ENCODE results near the gene MYOD1.

MYOD1 gene

DNA sequence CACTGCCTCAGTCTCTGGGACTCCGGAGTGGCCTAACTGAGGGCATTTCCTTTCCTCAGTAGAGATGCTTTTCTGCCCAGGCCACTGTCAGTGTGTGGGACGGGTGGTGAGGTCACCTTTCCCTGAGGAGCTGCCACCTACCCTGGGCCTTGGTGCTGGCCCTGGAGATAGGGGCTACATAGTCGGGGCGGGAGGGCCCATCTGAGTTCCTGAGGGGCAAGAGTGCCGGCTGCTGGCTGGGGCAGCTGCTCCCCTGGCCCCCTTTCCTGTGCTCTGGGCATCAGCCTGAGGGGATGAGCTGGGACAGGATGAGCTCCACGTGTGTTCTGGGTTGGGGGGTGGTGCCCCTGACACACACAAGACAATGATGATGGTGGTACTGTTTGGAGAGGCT, 20.6 kb downstream of the MYOD1 start:
- FAIRE-seq (no peak), DNase-seq (ENCODE audit: insufficient read length, low spot score) (no peak)
- TF ChIP-seq, protein P1, sequence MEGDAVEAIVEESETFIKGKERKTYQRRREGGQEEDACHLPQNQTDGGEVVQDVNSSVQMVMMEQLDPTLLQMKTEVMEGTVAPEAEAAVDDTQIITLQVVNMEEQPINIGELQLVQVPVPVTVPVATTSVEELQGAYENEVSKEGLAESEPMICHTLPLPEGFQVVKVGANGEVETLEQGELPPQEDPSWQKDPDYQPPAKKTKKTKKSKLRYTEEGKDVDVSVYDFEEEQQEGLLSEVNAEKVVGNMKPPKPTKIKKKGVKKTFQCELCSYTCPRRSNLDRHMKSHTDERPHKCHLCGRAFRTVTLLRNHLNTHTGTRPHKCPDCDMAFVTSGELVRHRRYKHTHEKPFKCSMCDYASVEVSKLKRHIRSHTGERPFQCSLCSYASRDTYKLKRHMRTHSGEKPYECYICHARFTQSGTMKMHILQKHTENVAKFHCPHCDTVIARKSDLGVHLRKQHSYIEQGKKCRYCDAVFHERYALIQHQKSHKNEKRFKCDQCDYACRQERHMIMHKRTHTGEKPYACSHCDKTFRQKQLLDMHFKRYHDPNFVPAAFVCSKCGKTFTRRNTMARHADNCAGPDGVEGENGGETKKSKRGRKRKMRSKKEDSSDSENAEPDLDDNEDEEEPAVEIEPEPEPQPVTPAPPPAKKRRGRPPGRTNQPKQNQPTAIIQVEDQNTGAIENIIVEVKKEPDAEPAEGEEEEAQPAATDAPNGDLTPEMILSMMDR (IDR thresholded peaks at IDR 0.05; ENCODE audit: insufficient read depth, missing control alignments) = no peak

DNA sequence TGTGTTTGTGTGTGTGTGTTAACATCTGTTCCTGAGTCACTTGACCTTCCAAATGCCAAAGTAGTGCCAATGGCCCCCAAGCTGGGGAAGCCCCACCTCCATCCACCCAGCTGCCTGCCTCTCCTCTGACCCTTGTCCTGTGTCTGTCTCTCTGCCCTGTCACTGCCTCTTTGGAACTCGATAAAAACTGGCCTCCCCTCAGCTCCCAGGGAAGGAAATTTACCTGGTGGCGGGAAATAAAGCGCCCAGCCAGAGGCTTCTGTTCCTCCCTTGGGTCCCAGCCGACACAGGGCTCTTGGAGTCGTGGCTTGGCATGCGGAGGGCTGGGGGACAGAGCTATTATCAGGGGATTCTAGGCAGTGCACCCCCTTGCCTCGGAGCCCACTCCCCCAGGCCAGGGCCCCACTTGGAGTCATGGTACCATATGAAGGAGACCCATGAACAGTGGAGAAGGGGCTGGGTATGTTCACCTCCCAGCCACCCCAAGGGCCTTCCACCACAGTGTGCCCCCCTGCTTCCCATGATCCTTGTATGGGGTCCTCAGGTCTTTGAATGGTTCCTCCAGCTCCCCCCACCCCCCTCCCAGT, 21.4 kb downstream of the MYOD1 start:
- TF ChIP-seq, protein P1 (IDR thresholded peaks at IDR 0.05; ENCODE audit: insufficient read depth, missing control alignments) = no peak
- DNase-seq (ENCODE audit: insufficient read length, low spot score) (no peak), FAIRE-seq (no peak)

DNA sequence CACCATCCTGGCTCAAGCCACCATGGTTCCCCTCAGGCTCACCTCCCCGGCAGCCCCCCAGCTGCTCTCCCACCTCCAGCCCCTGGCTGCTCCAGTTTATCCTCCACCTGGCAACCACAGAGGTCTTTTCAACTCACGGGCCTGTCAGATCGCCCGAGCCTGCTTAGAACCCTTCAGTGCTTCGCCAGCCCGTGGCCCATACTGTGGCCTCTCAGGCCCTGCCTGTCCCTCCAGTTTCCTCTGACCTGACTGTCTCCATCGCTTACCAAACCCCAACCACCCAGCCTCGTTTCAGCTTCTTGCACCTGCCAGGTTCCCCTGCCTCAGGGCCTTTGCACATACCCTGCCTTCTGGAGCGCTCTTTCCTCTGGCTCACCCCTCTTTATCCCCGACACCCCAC, 22.1 kb downstream of the MYOD1 start:
- DNase-seq (ENCODE audit: insufficient read length, low spot score) = no peak
- TF ChIP-seq, protein P1 (IDR thresholded peaks at IDR 0.05; ENCODE audit: insufficient read depth, missing control alignments) = no peak
- no peak for FAIRE-seq

DNA sequence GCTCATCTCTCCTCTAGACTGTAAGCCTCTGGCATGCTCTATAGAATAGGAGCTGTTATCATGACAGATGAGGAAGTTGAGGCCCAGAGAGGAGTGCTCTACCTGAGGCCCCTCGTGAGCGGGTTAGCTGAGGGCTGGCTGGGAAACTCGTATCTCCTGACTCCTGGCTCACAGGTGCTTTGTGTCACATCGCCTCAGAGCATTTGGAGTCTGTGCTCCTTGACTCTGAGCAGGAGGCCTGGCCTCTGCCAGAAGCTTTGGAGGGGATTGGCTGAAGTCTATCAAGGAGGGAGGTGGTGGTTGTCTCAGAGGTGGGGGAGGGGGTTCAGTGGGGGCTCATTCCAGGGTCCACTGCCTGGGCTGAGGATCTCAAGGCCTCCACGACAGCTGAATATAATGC, 22.6 kb downstream of the MYOD1 start:
- DNase-seq (ENCODE audit: insufficient read length, low spot score) (no peak), FAIRE-seq (no peak)
- TF ChIP-seq, protein P1 (IDR thresholded peaks at IDR 0.05; ENCODE audit: insufficient read depth, missing control alignments) = no peak

DNA sequence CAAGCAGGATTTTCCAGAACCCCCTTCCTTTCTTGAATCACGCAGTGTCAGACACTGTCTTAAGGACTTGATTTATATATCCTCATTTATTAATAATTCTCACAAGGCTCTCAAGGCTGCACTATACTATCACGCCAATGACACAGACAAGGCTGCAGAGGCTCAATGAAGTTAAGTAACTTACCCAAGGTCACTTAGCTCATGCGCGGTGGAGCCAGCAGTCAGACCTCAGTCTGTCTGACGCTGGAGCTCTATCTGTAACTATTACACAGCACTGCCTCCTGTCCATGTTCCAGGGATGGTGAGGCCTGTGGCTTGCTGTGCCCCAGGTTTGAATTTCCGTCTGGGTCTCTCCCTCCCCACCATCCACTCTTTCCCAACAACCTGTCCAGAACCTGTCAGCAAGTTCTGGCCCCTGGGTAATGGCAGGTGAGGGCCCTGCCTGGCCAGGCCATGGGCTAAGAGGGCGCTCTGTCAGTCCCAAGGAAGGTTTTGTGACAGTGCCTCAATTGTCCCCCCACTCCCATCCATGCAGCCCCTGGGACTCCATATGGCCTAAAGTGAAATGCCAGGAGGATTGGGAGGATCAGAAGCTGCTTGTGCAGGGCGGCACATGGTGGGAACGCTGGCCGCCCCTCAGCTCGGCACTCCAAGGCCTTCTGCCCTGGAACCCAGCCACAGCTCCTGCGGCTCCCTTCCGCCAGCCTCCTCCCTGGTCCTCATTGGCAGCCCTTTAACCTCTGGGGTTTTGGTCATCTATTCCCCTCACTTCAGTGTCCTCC, 23.8 kb downstream of the MYOD1 start:
- DNase-seq (ENCODE audit: insufficient read length, low spot score) (no peak), FAIRE-seq (no peak)
- TF ChIP-seq, protein P1 (IDR thresholded peaks at IDR 0.05; ENCODE audit: insufficient read depth, missing control alignments) = no peak

DNA sequence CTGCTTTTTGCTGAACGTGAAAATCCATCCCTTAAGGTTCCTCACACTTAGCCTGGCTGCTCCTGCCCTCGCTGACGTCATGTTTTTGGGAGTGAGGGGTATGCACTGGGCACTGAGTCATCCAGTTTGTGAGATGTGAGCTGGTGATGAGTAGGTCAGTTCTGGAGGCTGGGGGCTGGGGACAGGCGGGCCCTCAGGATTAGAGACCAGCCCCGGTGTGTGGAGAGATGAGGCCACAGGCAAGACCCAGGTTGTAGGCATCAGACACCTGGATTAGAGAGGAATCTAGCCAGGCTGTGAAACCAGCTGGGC, 24.4 kb downstream of the MYOD1 start:
- DNase-seq (ENCODE audit: insufficient read length, low spot score) (no peak), FAIRE-seq (no peak)
- TF ChIP-seq, protein P1 (IDR thresholded peaks at IDR 0.05; ENCODE audit: insufficient read depth, missing control alignments) = no peak
